ENCODE data around the gene NEAT1. TPM values are rescaled to one million over a fixed set of nuclear protein-coding genes. Genes with fewer than 3 reads are reported as not detected.

The NEAT1 gene
- total and polyA plus RNA-seq, 9 of the 15 experiments (the other 6 are each of a cell fraction or from before 2014, with no cell fraction given), result 20.1 to 389 (median 62.8) TPM

GRCh38 chr11:65376138-65376713 is 46.4 kb upstream of the NEAT1 start:
- Histone ChIP-seq H4K20me1 (replicated peaks; ENCODE audit: control insufficient read depth, insufficient read depth, low read length) (no peaks in the 10 kb centered on the region; the same call in 1 of the 2 replicates), H3K4me2 (ENCODE audit: insufficient read depth, low read length) (no peak overlapping the region), H3K27ac (ENCODE audit: extremely low read depth, low read depth, low read length) (no peak overlapping the region), H3K4me1 (replicated peaks in 1 of 2; ENCODE audit: control insufficient read depth in 2 of 2, insufficient read depth in 2 of 2, low read length in 2 of 2) (peaks cover 8 to 49% of the 10 kb centered on the region in 2 experiments; a peak in 4 of 5 replicates), H3K4me3 (no peak overlapping the region), H3K27me3 (ENCODE audit: control insufficient read depth in 2 of 2, insufficient read depth in 2 of 2, low read length in 2 of 2) (no peaks in the 10 kb centered on the region), H2AFZ (ENCODE audit: low read depth, low read length) (no peak overlapping the region), H3K9me1 (ENCODE audit: control insufficient read depth, insufficient read depth, low read length) (no peaks in the 10 kb centered on the region), H3K9me3 (replicated peaks; ENCODE audit: control insufficient read depth, insufficient read depth, low read depth, low read length) (no peaks in the 10 kb centered on the region), H3K36me3 (ENCODE audit: control insufficient read depth, insufficient read depth, low read length) (no peaks in the 10 kb centered on the region), H3K9ac (ENCODE audit: insufficient read depth in 1 of 2, low read depth in 2 of 2, low read length in 2 of 2) (0 out of 4 replicates have a peak overlapping the region, but pooled peaks of 1 of the 2 experiments have one; percentile 11), H3K79me2 (ENCODE audit: control insufficient read depth, insufficient read depth, low read length) (no peaks in the 10 kb centered on the region)
- DNase-seq (ENCODE audit: extremely low read depth in 1 of 4, low spot score in 3 of 4) (no peak), ATAC-seq (no peak), FAIRE-seq (no peak)
- BruUV-seq (replicated peaks), result no TSS peak
- in situ Hi-C loops (cut with MboI), result no loop called here
- 53% methylated on average over 16 of the region's 16 CpGs for WGBS (ENCODE audit: insufficient coverage, low coverage, missing lambda C conversion rate)
- intact Hi-C loops (cut with micrococcal nuclease), result no loop called here
- POLR2A ChIA-PET, result interaction anchor here (0.6 to 10.7 kb wide), 6 partner anchors 12 to 681 kb away, joined by 3 to 152 read pairs (median 4); partner anchors contain the start of genes MALAT1 and NEAT1
- CTCF ChIA-PET (ENCODE audit: low intra/inter-chr PET ratio), result no interaction called here
- TF ChIP-seq CXXC5 (CRISPR knock-in tag; IDR thresholded peaks at IDR 0.05) (no peak), POLR2G (IDR thresholded peaks at IDR 0.05; ENCODE audit: low read depth, low read length) (0 out of 2 replicates have a peak, but pooled peaks have one; percentile 1)

- Histone ChIP-seq H3K27ac (ENCODE audit: extremely low read depth, low read depth, low read length) (no peak overlapping the region), H3K79me2 (ENCODE audit: control insufficient read depth, insufficient read depth, low read length) (no peaks in the 10 kb centered on the region), H3K27me3 (ENCODE audit: control insufficient read depth in 2 of 2, insufficient read depth in 2 of 2, low read length in 2 of 2) (no peaks in the 10 kb centered on the region), H3K4me3 (no peak overlapping the region), H3K9ac (ENCODE audit: insufficient read depth in 1 of 2, low read depth in 2 of 2, low read length in 2 of 2) (0 out of 4 replicates have a peak overlapping the region, but pooled peaks of 1 of the 2 experiments have one; percentile 11), H3K36me3 (ENCODE audit: control insufficient read depth, insufficient read depth, low read length) (no peaks in the 10 kb centered on the region), H3K4me1 (replicated peaks in 1 of 2; ENCODE audit: control insufficient read depth in 2 of 2, insufficient read depth in 2 of 2, low read length in 2 of 2) (peaks cover 6 to 56% of the 10 kb centered on the region in 2 experiments; a peak in 3 of 5 replicates), H3K9me3 (replicated peaks; ENCODE audit: control insufficient read depth, insufficient read depth, low read depth, low read length) (no peaks in the 10 kb centered on the region), H4K20me1 (replicated peaks; ENCODE audit: control insufficient read depth, insufficient read depth, low read length) (no peaks in the 10 kb centered on the region; the same call in 1 of the 2 replicates), H3K4me2 (ENCODE audit: insufficient read depth, low read length) (no peak overlapping the region), H2AFZ (ENCODE audit: low read depth, low read length) (no peak overlapping the region), H3K9me1 (ENCODE audit: control insufficient read depth, insufficient read depth, low read length) (no peaks in the 10 kb centered on the region)
- POLR2A ChIA-PET, result interaction anchor here (16.2 kb wide), 1 partner anchor 46 kb away, joined by 250 read pairs; the partner anchor contains the start of gene NEAT1
- 0 out of 2 replicates have a peak, but pooled peaks have one; percentile 5 for TF ChIP-seq POLR2G (IDR thresholded peaks at IDR 0.05; ENCODE audit: low read depth, low read length)
- TF ChIP-seq SP1 (CRISPR knock-in tag; IDR thresholded peaks at IDR 0.05), result no peak
- intact Hi-C loops (cut with micrococcal nuclease), result no loop called here
- BruUV-seq (replicated peaks), result no TSS peak
- in situ Hi-C loops (cut with MboI), result no loop called here
- 33% methylated on average over 7 of the region's 8 CpGs for WGBS (ENCODE audit: insufficient coverage, low coverage, missing lambda C conversion rate)
- ATAC-seq (no peak), FAIRE-seq (no peak), DNase-seq (ENCODE audit: extremely low read depth in 1 of 4, low spot score in 3 of 4) (no peak)
- CTCF ChIA-PET (ENCODE audit: low intra/inter-chr PET ratio), result no interaction called here
These were observed 45.6 kb upstream of the NEAT1 start for GRCh38 chr11:65377036-65377435.

Measured in K562 (cell line).